8988T (cell line): Measurements from ENCODE around the gene CTSF.

Experiments used
- DNase-seq: peaks from one replicate; pipeline ENCODE4 v3.0.0; 2011

Gene CTSF

GRCh38 chr11:66529655-66530054 lies 38.8 kb downstream of the CTSF start:
- no peak for DNase-seq

GRCh38 chr11:66529069-66529468 lies 39.3 kb downstream of the CTSF start:
- no peak for DNase-seq

- DNase-seq: no peak
Observed at GRCh38 chr11:66524304-66525040, 43.9 kb downstream of the CTSF start.

GRCh38 chr11:66523611-66524010 lies 44.8 kb downstream of the CTSF start:
- no peak for DNase-seq
